Spleen (tissue), 11 donors: ENCODE measurements around the gene OTUD4. TPM values are rescaled to one million over a fixed set of nuclear protein-coding genes. Genes with fewer than 3 reads are reported as not detected.

ENCODE experiments used
- DNase-seq: peaks from one replicate; pipeline ENCODE4 v3.0.0-alpha.2; 2020
- H3K27ac ChIP-seq, 8 donors: fragments of 200-600 bp; sonication (generic) in 7 of 8; 1 replicate in 4 of 8; 2 replicates in 4 of 8; pipeline versions ENCODE4 v1.5.0 to v1.8.0; 2016 to 2021; ENCODE audit warnings: inconsistent platforms in 4 of 8, mild to moderate bottlenecking in 4 of 8, moderate library complexity in 1 of 8
- H3K27me3 ChIP-seq, 7 donors: fragments of 200-600 bp; sonication (generic) in 6 of 7; replicated peaks in 1 of 7; 1 replicate in 4 of 7; 2 replicates in 3 of 7; pipeline versions ENCODE4 v1.5.0 to v1.8.0; 2016 to 2021; ENCODE audit warnings: inconsistent platforms in 3 of 7, mild to moderate bottlenecking in 1 of 7
- H3K36me3 ChIP-seq, 6 donors: fragments of 200-600 bp; sonication (generic) in 5 of 6; 1 replicate in 4 of 6; 2 replicates in 2 of 6; pipeline versions ENCODE4 v1.5.0 to v1.8.0; 2016 to 2021; ENCODE audit warnings: inconsistent platforms in 2 of 6
- H3K4me1 ChIP-seq, 6 donors: fragments of 200-600 bp; sonication (generic) in 5 of 6; 1 replicate in 3 of 6; 2 replicates in 3 of 6; pipeline versions ENCODE4 v1.5.0 to v1.8.0; 2016 to 2021; ENCODE audit warnings: inconsistent platforms in 3 of 6
- H3K4me3 ChIP-seq, 8 donors: fragments of 200-600 bp; sonication (generic) in 7 of 8; 1 replicate in 4 of 8; 2 replicates in 4 of 8; pipeline versions ENCODE4 v1.5.0 to v1.8.0; 2016 to 2021; ENCODE audit warnings: inconsistent platforms in 4 of 8, mild to moderate bottlenecking in 4 of 8, moderate library complexity in 2 of 8
- H3K9me3 ChIP-seq, 8 donors: fragments of 200-600 bp; sonication (generic) in 7 of 8; 1 replicate in 4 of 8; 2 replicates in 4 of 8; pipeline versions ENCODE4 v1.5.0 to v1.8.0; 2016 to 2021; ENCODE audit warnings: inconsistent platforms in 4 of 8
- CTCF ChIP-seq, 11 experiments: fragments of 200-600 bp in 7 of 11; fragments of 450-650 bp in 4 of 11; sonication (generic) in 4 of 11; IDR thresholded peaks in 8 of 11; conservative IDR thresholded peaks in 3 of 11; 1 replicate in 7 of 11; 2 replicates in 4 of 11; pipeline versions ENCODE4 v1.4.0 to v1.8.0; 2016 to 2021; ENCODE audit warnings: antibody characterized with exemption in 11 of 11, inconsistent platforms in 4 of 11, mild to moderate bottlenecking in 1 of 11
- POLR2A ChIP-seq, 3 donors: fragments of 450-650 bp; IDR thresholded peaks; one replicate each; pipeline ENCODE4 v1.5.1; 2017; ENCODE audit warnings: antibody characterized with exemption in 3 of 3, mild to moderate bottlenecking in 1 of 3
- POLR2AphosphoS5 ChIP-seq, 3 donors: sonication (generic); formaldehyde crosslinking; IDR thresholded peaks; one replicate each; pipeline ENCODE4 v1.5.1; 2017; ENCODE audit warnings: antibody characterized with exemption in 3 of 3
- WGBS, 5 donors: extraction: QIAGEN DNeasy Blood & Tissue Kit in 3 of 5; methylation state at CpG; one replicate each; pipeline versions ENCODE4 v1.1.5 to v1.1.7; 2013 to 2018; 5-methylcytosine and 5-hydroxymethylcytosine counted together
- intact Hi-C: fragments of 100-400 bp; cut with DNase I; formaldehyde crosslinking; loops from one replicate; pipeline ENCODE4 v1.15.0; 2023; ENCODE audit warnings: low total_unique reads
- polyA plus RNA-seq, 3 donors: library from polyadenylated mRNA; stranded (reverse); fragments of 200-250 nt; gene quantifications; one replicate each; pipeline ENCODE4 v1.2.1, GENCODE V29; 2013
- total RNA-seq, 7 donors: library from RNA; depleted of rRNA in 3 of 7; stranded (reverse); fragments of >200 nt in 3 of 7; fragmentation: NEBNext Ultra II Directional in 4 of 7; extraction: Animal tissue kit (Norgen Biotek cat#: 25700) in 4 of 7; gene quantifications; one replicate each; pipeline versions ENCODE4 v1.1.0 to v1.2.1, GENCODE V29; 2016 to 2021
- donor health status: healthy with polysubstance abuse.
- donor health status: DM: no; HTN: no; CAD: no; lungs with moderate emphysema.
- donor health status: DM: no; HTN: no; CAD: no.
- donor health status: Bipolar disorder and iron deficiency.
- donor health status: healthy.
- donor health status: DM: no; HTN: no; CAD: no.
- donor health status: DM: yes; HTN: yes; CAD: no.

The OTUD4 gene
- total and polyA plus RNA-seq, 10 donors: 8.1 to 53.0 (median 44.1) TPM

- no peaks in the 10 kb centered on the region for H3K36me3 ChIP-seq
- no peaks in the 10 kb centered on the region for H3K9me3 ChIP-seq
- peak overlapping the region; percentile 93 to 100 (median 98) for H3K27ac ChIP-seq
- TF ChIP-seq CTCF (IDR thresholded peaks at IDR 0.05 in 8 of 11, conservative IDR thresholded peaks at IDR 0.05 in 3 of 11) (peak in 1 of 11 experiments; percentile 19), POLR2A (IDR thresholded peaks at IDR 0.05) (peak in 1 of 3 donors; percentile 4), POLR2AphosphoS5 (IDR thresholded peaks at IDR 0.05) (peak; percentile 87 to 89 (median 89))
- peak; percentile 96 for DNase-seq
- peaks cover 32 to 60% (median 46%) of the 10 kb centered on the region in 6 donors for H3K4me1 ChIP-seq
- no peaks in the 10 kb centered on the region for H3K27me3 ChIP-seq
- peak overlapping the region; percentile 54 to 79 (median 72) for H3K4me3 ChIP-seq
- intact Hi-C loops: no loop called here
- WGBS, 5 donors: 0 to 1% (median 0%) methylated on average over 14 to 36 of the region's 36 CpGs
These were observed 1.0 kb downstream of the OTUD4 start for GRCh38 chr4:145179281-145179860.

GRCh38 chr4:145178740-145179280 lies 1.6 kb downstream of the OTUD4 start:
- no peak for DNase-seq
- intact Hi-C loops: no loop called here
- TF ChIP-seq CTCF (IDR thresholded peaks at IDR 0.05 in 8 of 11, conservative IDR thresholded peaks at IDR 0.05 in 3 of 11) (no peak), POLR2A (IDR thresholded peaks at IDR 0.05) (no peak), POLR2AphosphoS5 (IDR thresholded peaks at IDR 0.05) (no peak)

GRCh38 chr4:145177906-145178538 lies 2.4 kb downstream of the OTUD4 start:
- H3K36me3 ChIP-seq: peaks cover 0 to 13% (median 4%) of the 10 kb centered on the region in 6 donors
- peak overlapping the region; percentile 54 to 79 (median 72) for H3K4me3 ChIP-seq
- H3K9me3 ChIP-seq: no peaks in the 10 kb centered on the region
- no peak for TF ChIP-seq POLR2A (IDR thresholded peaks at IDR 0.05)
- WGBS, 5 donors: 8 to 16% (median 11%) methylated on average over 9 of the region's 9 CpGs
- no peak for DNase-seq
- H3K4me1 ChIP-seq: peaks cover 32 to 73% (median 46%) of the 10 kb centered on the region in 6 donors
- H3K27ac ChIP-seq: peak overlapping the region; percentile 93 to 100 (median 98)
- no peaks in the 10 kb centered on the region for H3K27me3 ChIP-seq
- intact Hi-C loops: no loop called here

More at GRCh38 chr4:145178740-145179280, 1.6 kb downstream of the OTUD4 start:
- Histone ChIP-seq H3K27ac (peak overlapping the region; percentile 93 to 100 (median 98)), H3K36me3 (peaks cover 0 to 5% (median 2%) of the 10 kb centered on the region in 6 donors), H3K9me3 (no peaks in the 10 kb centered on the region), H3K4me3 (peak overlapping the region; percentile 54 to 79 (median 72)), H3K4me1 (peaks cover 32 to 65% (median 46%) of the 10 kb centered on the region in 6 donors), H3K27me3 (no peaks in the 10 kb centered on the region)
- WGBS, 5 donors: 2 to 6% (median 3%) methylated on average over 5 of the region's 5 CpGs

- intact Hi-C loops: no loop called here
- no peaks in the 10 kb centered on the region for H3K27me3 ChIP-seq
- peak overlapping the region; percentile 4 to 79 (median 71) for H3K4me3 ChIP-seq
- peaks cover 32 to 78% (median 46%) of the 10 kb centered on the region in 6 donors for H3K4me1 ChIP-seq
- H3K27ac ChIP-seq: peak overlapping the region; percentile 93 to 100 (median 98)
- DNase-seq: no peak
- TF ChIP-seq CTCF (IDR thresholded peaks at IDR 0.05 in 8 of 11, conservative IDR thresholded peaks at IDR 0.05 in 3 of 11) (no peak), POLR2A (IDR thresholded peaks at IDR 0.05) (no peak), POLR2AphosphoS5 (IDR thresholded peaks at IDR 0.05) (no peak)
- 1 to 7% (median 4%) methylated on average over 4 of the region's 4 CpGs for WGBS, 5 donors
- peaks cover 0 to 18% (median 4%) of the 10 kb centered on the region in 6 donors for H3K36me3 ChIP-seq
- no peaks in the 10 kb centered on the region for H3K9me3 ChIP-seq
These were observed 2.9 kb downstream of the OTUD4 start for GRCh38 chr4:145177511-145177905.
